Thymus (tissue), 11 donors: Measurements from ENCODE around the gene LDLR. TPM values are rescaled to one million over a fixed set of nuclear protein-coding genes. Genes with fewer than 3 reads are reported as not detected.
"Not testable (repeated sequence)": the region's sequence is repeated elsewhere in the genome, so short reads cannot be mapped to it uniquely, and the experiment has no call there.

Experiments
- DNase-seq, 9 donors: peaks; one replicate each; pipeline ENCODE4 v3.0.0-alpha.2; 2013; ENCODE audit warnings: low spot score in 9 of 9, low read depth in 6 of 9, missing footprints in 1 of 9
- H3K27ac ChIP-seq, 2 donors: one replicate each; pipeline ENCODE4 v1.5.1; 2013; ENCODE audit warnings: control low read depth in 1 of 2, low read depth in 1 of 2, low read length in 1 of 2, mild to moderate bottlenecking in 1 of 2, moderate library complexity in 1 of 2
- H3K27me3 ChIP-seq, 2 donors: one replicate each; pipeline ENCODE4 v1.5.1; 2013; ENCODE audit warnings: low read length in 1 of 2; ENCODE audit not compliant: control insufficient read depth in 2 of 2, insufficient read depth in 1 of 2
- H3K36me3 ChIP-seq, 2 donors: one replicate each; pipeline ENCODE4 v1.5.1; 2013; ENCODE audit warnings: low read length in 1 of 2, mild to moderate bottlenecking in 1 of 2, moderate library complexity in 1 of 2; ENCODE audit not compliant: control insufficient read depth in 2 of 2, insufficient read depth in 2 of 2
- H3K4me1 ChIP-seq, 2 donors: one replicate each; pipeline ENCODE4 v1.5.1; 2013; ENCODE audit warnings: low read length in 2 of 2; ENCODE audit not compliant: control insufficient read depth in 2 of 2, insufficient read depth in 2 of 2
- H3K4me3 ChIP-seq, 2 donors: one replicate each; pipeline ENCODE4 v1.5.1; 2013; ENCODE audit warnings: low read length in 2 of 2, control low read depth in 1 of 2, mild to moderate bottlenecking in 1 of 2
- H3K9me3 ChIP-seq, 2 donors: one replicate each; pipeline ENCODE4 v1.5.1; 2013; ENCODE audit warnings: low read length in 1 of 2, mild to moderate bottlenecking in 1 of 2; ENCODE audit not compliant: control insufficient read depth in 2 of 2, insufficient read depth in 1 of 2
- WGBS: extraction: QIAGEN DNeasy Blood & Tissue Kit; methylation state at CpG from one replicate; pipeline ENCODE4 v1.1.7; 2013; 5-methylcytosine and 5-hydroxymethylcytosine counted together
- polyA plus RNA-seq: library from polyadenylated mRNA; stranded (reverse); fragments of 200-250 nt; gene quantifications from one replicate; pipeline ENCODE4 v1.2.3, GENCODE V29; 2013
- total RNA-seq: library from RNA; stranded (reverse); fragments of 120-200 nt; gene quantifications from one replicate; pipeline ENCODE4 v1.2.4, GENCODE V29; 2013
- donor health status: healthy.

The LDLR gene
- total and polyA plus RNA-seq, 2 donors, result 7.0 to 7.5 TPM

DNA sequence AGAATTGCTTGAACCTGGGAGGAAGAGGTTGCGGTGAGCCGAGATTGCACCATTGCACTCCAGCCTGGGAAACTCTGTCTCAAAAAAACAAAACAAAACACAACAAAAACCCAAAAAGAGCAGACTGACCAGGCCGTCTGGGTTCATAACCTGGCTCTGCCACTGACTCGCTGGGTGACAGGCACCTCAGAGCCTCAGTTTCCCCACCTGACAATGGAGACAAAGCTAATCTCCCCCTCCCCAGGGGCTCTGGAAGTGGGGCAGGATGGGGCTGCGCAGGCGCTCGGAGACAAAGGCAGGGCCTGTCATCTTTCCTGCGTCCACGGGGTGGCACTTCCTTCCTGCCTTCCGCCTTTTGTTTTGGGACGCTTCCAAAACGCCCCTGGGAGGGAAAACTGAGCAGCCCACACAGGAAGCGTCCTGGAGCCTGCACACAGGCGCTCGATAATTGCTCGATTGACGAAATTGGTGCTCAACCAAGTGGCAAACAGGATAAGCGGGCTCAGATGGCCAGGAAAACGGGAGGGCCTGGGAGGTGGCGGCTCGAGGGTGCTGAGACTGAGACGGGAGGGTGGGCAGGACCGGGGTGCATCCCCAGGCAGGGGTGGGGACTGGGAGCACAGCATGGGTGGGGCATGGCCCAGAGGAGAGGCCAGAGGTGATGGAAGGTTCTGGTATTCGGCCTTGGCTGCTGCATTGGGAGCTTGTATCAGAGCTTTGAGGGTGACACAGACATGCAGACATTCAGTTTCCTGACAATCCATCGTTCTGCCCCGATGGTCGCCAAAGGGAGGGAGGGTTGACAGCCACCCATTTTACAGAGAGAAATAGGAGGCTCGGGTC is 48.5 kb downstream of the LDLR start:
- Histone ChIP-seq H3K36me3 (peaks cover 0 to 9% of the 10 kb centered on the region in 2 donors), H3K27ac (no peak overlapping the region), H3K4me1 (peaks cover 6 to 33% of the 10 kb centered on the region in 2 donors), H3K9me3 (peaks cover 0 to 3% of the 10 kb centered on the region in 2 donors), H3K4me3 (peak overlapping the region; percentile 53 to 59), H3K27me3 (peaks cover 0 to 14% of the 10 kb centered on the region in 2 donors)
- peak in 7 of 9 donors; percentile 41 to 82 (median 64) for DNase-seq
- WGBS, result 18% methylated on average over 28 of the region's 28 CpGs

- Histone ChIP-seq H3K9me3 (peaks cover 0 to 3% of the 10 kb centered on the region in 2 donors), H3K27me3 (peaks cover 0 to 14% of the 10 kb centered on the region in 2 donors), H3K4me1 (peaks cover 10 to 43% of the 10 kb centered on the region in 2 donors), H3K36me3 (no peaks in the 10 kb centered on the region), H3K4me3 (no peak overlapping the region), H3K27ac (peak overlapping the region in 1 of 2 donors; percentile 37)
- DNase-seq, result no peak
- 39% methylated on average over 13 of the region's 13 CpGs for whole genome bisulfite sequencing
These were observed 49.5 kb downstream of the LDLR start for GRCh38 chr19:11138601-11139300.

GRCh38 chr19:11140023-11140538 is 50.8 kb downstream of the LDLR start:
- DNase-seq, H3K4me3 ChIP-seq, H3K36me3 ChIP-seq, H3K27ac ChIP-seq, H3K9me3 ChIP-seq: not testable (repeated sequence)
- 97% methylated on average over 10 of the region's 10 CpGs for WGBS
- Histone ChIP-seq H3K4me1 (peaks cover 10 to 44% of the 10 kb centered on the region in 2 donors), H3K27me3 (peaks cover 0 to 14% of the 10 kb centered on the region in 2 donors)

- peaks cover 3 to 11% of the 10 kb centered on the region in 2 donors for H3K36me3 ChIP-seq
- peaks cover 0 to 14% of the 10 kb centered on the region in 2 donors for H3K27me3 ChIP-seq
- peaks cover 0 to 3% of the 10 kb centered on the region in 2 donors for H3K9me3 ChIP-seq
- peaks cover 10 to 44% of the 10 kb centered on the region in 2 donors for H3K4me1 ChIP-seq
- no peak for DNase-seq
- H3K27ac ChIP-seq, result no peak overlapping the region
- 96% methylated on average over 9 of the region's 9 CpGs for WGBS
- no peak overlapping the region for H3K4me3 ChIP-seq
These were observed 51.6 kb downstream of the LDLR start for GRCh38 chr19:11140896-11141295.

GRCh38 chr19:11141937-11142527 is 52.8 kb downstream of the LDLR start:
- H3K9me3 ChIP-seq, result peaks cover 0 to 3% of the 10 kb centered on the region in 2 donors
- no peak overlapping the region for H3K4me3 ChIP-seq
- DNase-seq, result no peak
- WGBS, result 93% methylated on average over 9 of the region's 9 CpGs
- peaks cover 7 to 17% of the 10 kb centered on the region in 2 donors for H3K36me3 ChIP-seq
- peaks cover 10 to 44% of the 10 kb centered on the region in 2 donors for H3K4me1 ChIP-seq
- peaks cover 0 to 14% of the 10 kb centered on the region in 2 donors for H3K27me3 ChIP-seq
- no peak overlapping the region for H3K27ac ChIP-seq

DNA sequence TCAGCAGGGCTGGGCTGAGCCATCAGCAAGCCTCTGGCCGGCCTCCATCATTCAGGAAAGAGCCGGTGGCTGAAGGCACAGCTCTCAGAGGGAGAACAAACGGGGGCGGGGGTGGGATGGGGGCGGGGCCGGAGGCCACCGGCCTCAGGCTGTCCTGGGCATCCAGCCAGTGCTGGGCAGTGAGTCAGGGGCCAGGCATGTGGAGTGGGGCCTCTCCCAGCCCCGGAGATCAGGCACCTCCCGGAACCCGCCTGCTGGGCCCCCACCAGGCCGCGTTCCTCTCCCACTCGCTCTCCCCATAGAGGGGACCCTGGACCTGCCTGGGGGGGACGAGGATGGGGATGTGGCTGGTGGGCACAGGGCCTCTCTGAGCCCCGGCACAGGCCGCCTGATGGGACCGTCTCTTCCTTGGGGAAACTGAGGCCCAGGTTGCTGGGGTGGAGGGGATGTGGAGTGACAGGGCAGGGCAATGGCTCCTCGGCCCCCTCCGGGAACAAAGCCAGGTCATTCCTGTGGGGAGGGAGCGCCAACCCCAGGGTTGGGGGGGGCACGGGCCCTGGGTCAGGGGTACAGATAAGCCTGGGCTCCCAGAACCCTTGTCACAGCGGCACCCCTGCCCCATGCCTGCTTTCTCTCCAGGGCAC is 53.4 kb downstream of the LDLR start:
- Histone ChIP-seq H3K4me3 (peak overlapping the region; percentile 18 to 24), H3K27ac (peak overlapping the region; percentile 88 to 96), H3K36me3 (peaks cover 7 to 23% of the 10 kb centered on the region in 2 donors), H3K4me1 (peaks cover 7 to 39% of the 10 kb centered on the region in 2 donors), H3K27me3 (peaks cover 0 to 14% of the 10 kb centered on the region in 2 donors), H3K9me3 (peaks cover 0 to 2% of the 10 kb centered on the region in 2 donors)
- 46% methylated on average over 22 of the region's 22 CpGs for WGBS
- no peak for DNase-seq

GRCh38 chr19:11145536-11145924 is 56.3 kb downstream of the LDLR start:
- Histone ChIP-seq H3K4me1 (peaks cover 7 to 21% of the 10 kb centered on the region in 2 donors), H3K9me3 (no peaks in the 10 kb centered on the region), H3K4me3 (no peak overlapping the region), H3K27me3 (no peaks in the 10 kb centered on the region), H3K27ac (no peak overlapping the region), H3K36me3 (peaks cover 11 to 37% of the 10 kb centered on the region in 2 donors)
- 97% methylated on average over 3 of the region's 3 CpGs for WGBS
- no peak for DNase-seq

GRCh38 chr19:11148001-11148400 is 58.7 kb downstream of the LDLR start:
- DNase-seq, result no peak
- WGBS, result 96% methylated on average over 14 of the region's 14 CpGs
- no peaks in the 10 kb centered on the region for H3K9me3 ChIP-seq
- H3K36me3 ChIP-seq, result peaks cover 11 to 47% of the 10 kb centered on the region in 2 donors
- no peak overlapping the region for H3K27ac ChIP-seq
- peaks cover 2 to 9% of the 10 kb centered on the region in 2 donors for H3K4me1 ChIP-seq
- no peaks in the 10 kb centered on the region for H3K27me3 ChIP-seq
- no peak overlapping the region for H3K4me3 ChIP-seq
